SK-N-SH treated with all-trans-retinoic acid at 6 μM for 48 hours (cell line): ENCODE data around the gene PSAP.

ENCODE experiments used
- ARNTL ChIP-seq: fragments of 450-650 bp; formaldehyde crosslinking; IDR thresholded peaks from 2 replicates; pipeline ENCODE4 v1.5.0; 2020; ENCODE audit warnings: low read depth, mild to moderate bottlenecking, moderate library complexity, borderline replicate concordance
- ISL1 ChIP-seq: fragments of 250-450 bp; sonication (Bioruptor Pico); IDR thresholded peaks from 2 replicates; pipeline ENCODE4 v2.1.2; 2022; ENCODE audit warnings: mild to moderate bottlenecking, moderate library complexity
- PATZ1 ChIP-seq: fragments of 250-450 bp; sonication (Bioruptor Pico); IDR thresholded peaks from 2 replicates; pipeline ENCODE4 v1.8.0; 2020; ENCODE audit warnings: mild to moderate bottlenecking, moderate library complexity, borderline replicate concordance
- RARB ChIP-seq: fragments of 250-450 bp; sonication (Bioruptor Pico); IDR thresholded peaks from 2 replicates; pipeline ENCODE4 v1.8.0; 2021; ENCODE audit warnings: mild to moderate bottlenecking, moderate library complexity
- ZC3H10 ChIP-seq: fragments of 250-450 bp; sonication (Bioruptor Pico); IDR thresholded peaks from 2 replicates; pipeline ENCODE4 v1.5.1; 2021; ENCODE audit warnings: mild to moderate bottlenecking, moderate library complexity
- ZFP30 ChIP-seq: fragments of 450-650 bp; formaldehyde crosslinking; IDR thresholded peaks from 2 replicates; pipeline ENCODE4 v1.5.0; 2022; ENCODE audit warnings: mild to moderate bottlenecking, moderate library complexity

- TF ChIP-seq ZFP30 (CRISPR knock-in tag) (no peak), ARNTL (CRISPR knock-in tag) (no peak), RARB (CRISPR knock-in tag) (no peak), ZC3H10 (no peak), ISL1 (CRISPR knock-in tag) (no peak), PATZ1 (CRISPR knock-in tag) (no peak)
These were observed 12.2 kb upstream of the PSAP start for GRCh38 chr10:71863203-71863602.
